HG02798 (cell line): Measurements from ENCODE around the gene ADCY10.

Experiments
- ATAC-seq: cut with Tn5 transposase; IDR thresholded peaks from one replicate; pipeline ENCODE4 v1.9.1; 2021; ENCODE audit warnings: mild to moderate bottlenecking; ENCODE audit not compliant: unreplicated experiment, poor library complexity

ADCY10 gene

GRCh38 chr1:167763525-167764220 lies 150.3 kb downstream of the ADCY10 start:
- ATAC-seq = no peak

- no peak for ATAC-seq
Measured at GRCh38 chr1:167762061-167762746, 151.7 kb downstream of the ADCY10 start.

- no peak for ATAC-seq
Measured at GRCh38 chr1:167761400-167761799, 152.5 kb downstream of the ADCY10 start.
